HL-60 (cell line): ENCODE measurements around the gene PBX3.

Experiments used
- DNase-seq, 2 experiments: peaks; one replicate each; pipeline ENCODE4 v3.0.0-alpha.2; 2010 to 2020; ENCODE audit warnings: low read depth in 1 of 2, low spot score in 1 of 2
- H3K27ac ChIP-seq: fragments of 250-450 bp; sonication (Bioruptor Pico); replicated peaks from 2 replicates; pipeline ENCODE4 v1.5.1; 2020; ENCODE audit warnings: mild to moderate bottlenecking, moderate library complexity
- H3K27me3 ChIP-seq: fragments of 250-450 bp; sonication (Bioruptor Pico); 2 replicates; pipeline ENCODE4 v1.5.1; 2021; ENCODE audit warnings: mild to moderate bottlenecking, moderate library complexity; ENCODE audit not compliant: insufficient read depth, poor library complexity, severe bottlenecking
- H3K4me3 ChIP-seq: replicated peaks from 2 replicates; pipeline ENCODE4 v1.5.1; 2011; ENCODE audit warnings: mild to moderate bottlenecking, control low read depth, low read length; ENCODE audit not compliant: insufficient read depth
- CTCF ChIP-seq: IDR thresholded peaks from one replicate; pipeline ENCODE4 v1.5.1; 2011; ENCODE audit warnings: low read length, control low read depth, inconsistent platforms; ENCODE audit not compliant: insufficient read depth
- GABPA ChIP-seq: IDR thresholded peaks from 2 replicates; pipeline ENCODE4 v1.6.1; 2012; ENCODE audit warnings: low read depth
- POLR2AphosphoS5 ChIP-seq: IDR thresholded peaks from 2 replicates; pipeline ENCODE4 v1.6.1; 2012; ENCODE audit warnings: low read depth
- SPI1 ChIP-seq: IDR thresholded peaks from 2 replicates; pipeline ENCODE4 v1.6.1; 2012; ENCODE audit warnings: low read depth, mild to moderate bottlenecking, borderline replicate concordance
- TF ChIP-seq, protein P1 (sequence below): IDR thresholded peaks from 2 replicates; pipeline ENCODE4 v1.6.1; 2012; ENCODE audit warnings: low read depth; ENCODE audit not compliant: insufficient replicate concordance

PBX3 gene

GRCh38 chr9:125979383-125979782, 232.2 kb downstream of the PBX3 start:
- no peak for DNase-seq
- TF ChIP-seq POLR2AphosphoS5: no peak
- TF ChIP-seq, protein P1, sequence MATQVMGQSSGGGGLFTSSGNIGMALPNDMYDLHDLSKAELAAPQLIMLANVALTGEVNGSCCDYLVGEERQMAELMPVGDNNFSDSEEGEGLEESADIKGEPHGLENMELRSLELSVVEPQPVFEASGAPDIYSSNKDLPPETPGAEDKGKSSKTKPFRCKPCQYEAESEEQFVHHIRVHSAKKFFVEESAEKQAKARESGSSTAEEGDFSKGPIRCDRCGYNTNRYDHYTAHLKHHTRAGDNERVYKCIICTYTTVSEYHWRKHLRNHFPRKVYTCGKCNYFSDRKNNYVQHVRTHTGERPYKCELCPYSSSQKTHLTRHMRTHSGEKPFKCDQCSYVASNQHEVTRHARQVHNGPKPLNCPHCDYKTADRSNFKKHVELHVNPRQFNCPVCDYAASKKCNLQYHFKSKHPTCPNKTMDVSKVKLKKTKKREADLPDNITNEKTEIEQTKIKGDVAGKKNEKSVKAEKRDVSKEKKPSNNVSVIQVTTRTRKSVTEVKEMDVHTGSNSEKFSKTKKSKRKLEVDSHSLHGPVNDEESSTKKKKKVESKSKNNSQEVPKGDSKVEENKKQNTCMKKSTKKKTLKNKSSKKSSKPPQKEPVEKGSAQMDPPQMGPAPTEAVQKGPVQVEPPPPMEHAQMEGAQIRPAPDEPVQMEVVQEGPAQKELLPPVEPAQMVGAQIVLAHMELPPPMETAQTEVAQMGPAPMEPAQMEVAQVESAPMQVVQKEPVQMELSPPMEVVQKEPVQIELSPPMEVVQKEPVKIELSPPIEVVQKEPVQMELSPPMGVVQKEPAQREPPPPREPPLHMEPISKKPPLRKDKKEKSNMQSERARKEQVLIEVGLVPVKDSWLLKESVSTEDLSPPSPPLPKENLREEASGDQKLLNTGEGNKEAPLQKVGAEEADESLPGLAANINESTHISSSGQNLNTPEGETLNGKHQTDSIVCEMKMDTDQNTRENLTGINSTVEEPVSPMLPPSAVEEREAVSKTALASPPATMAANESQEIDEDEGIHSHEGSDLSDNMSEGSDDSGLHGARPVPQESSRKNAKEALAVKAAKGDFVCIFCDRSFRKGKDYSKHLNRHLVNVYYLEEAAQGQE: no peak
- TF ChIP-seq SPI1: no peak
- TF ChIP-seq CTCF: no peak
- no peak for TF ChIP-seq GABPA
- Histone ChIP-seq H3K27ac (no peak overlapping the region), H3K4me3 (no peak overlapping the region), H3K27me3 (no peaks in the 10 kb centered on the region)

DNA sequence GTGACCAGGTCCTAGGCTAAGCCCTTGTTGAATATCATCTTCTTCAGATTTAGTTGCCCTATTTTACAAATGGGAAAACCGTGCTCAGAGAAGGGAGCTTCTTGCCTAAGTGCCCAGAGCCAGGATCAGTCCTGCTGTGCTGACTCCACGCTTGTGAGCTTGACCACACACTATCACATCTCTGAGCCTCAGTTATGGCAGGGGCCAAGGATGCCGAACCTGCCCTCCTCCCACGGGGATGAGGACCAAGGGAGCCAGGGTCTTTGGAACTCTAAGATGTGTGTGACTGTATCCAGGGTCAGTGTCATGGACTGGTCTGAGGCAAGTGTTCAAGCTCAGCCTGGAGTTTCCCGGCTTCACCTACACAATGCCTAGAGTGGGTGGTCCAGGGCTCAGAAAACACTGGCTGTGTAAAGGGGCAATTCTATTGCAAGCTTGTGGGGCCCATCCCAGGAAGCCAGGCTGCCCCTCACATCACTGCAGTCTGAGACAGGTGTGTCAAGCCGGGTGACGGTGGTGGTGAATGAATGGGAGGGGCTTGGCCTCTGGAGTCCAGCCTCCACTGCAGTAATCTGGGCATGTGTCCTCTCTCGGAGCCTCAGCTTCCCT, 235.7 kb downstream of the PBX3 start:
- TF ChIP-seq SPI1 (no peak), POLR2AphosphoS5 (no peak), GABPA (no peak), CTCF (no peak)
- TF ChIP-seq, protein P1: no peak
- Histone ChIP-seq H3K4me3 (no peak overlapping the region), H3K27me3 (no peaks in the 10 kb centered on the region), H3K27ac (no peak overlapping the region)
- DNase-seq: no peak

- TF ChIP-seq SPI1: no peak
- TF ChIP-seq POLR2AphosphoS5: no peak
- TF ChIP-seq, protein P1: no peak
- TF ChIP-seq CTCF: no peak
- TF ChIP-seq GABPA: no peak
- Histone ChIP-seq H3K27me3 (no peaks in the 10 kb centered on the region), H3K4me3 (no peak overlapping the region), H3K27ac (no peak overlapping the region)
- no peak for DNase-seq
Observed at GRCh38 chr9:125983681-125984080, 236.5 kb downstream of the PBX3 start.
